ENCODE results near the gene TENM3.

The TENM3 gene

DNA sequence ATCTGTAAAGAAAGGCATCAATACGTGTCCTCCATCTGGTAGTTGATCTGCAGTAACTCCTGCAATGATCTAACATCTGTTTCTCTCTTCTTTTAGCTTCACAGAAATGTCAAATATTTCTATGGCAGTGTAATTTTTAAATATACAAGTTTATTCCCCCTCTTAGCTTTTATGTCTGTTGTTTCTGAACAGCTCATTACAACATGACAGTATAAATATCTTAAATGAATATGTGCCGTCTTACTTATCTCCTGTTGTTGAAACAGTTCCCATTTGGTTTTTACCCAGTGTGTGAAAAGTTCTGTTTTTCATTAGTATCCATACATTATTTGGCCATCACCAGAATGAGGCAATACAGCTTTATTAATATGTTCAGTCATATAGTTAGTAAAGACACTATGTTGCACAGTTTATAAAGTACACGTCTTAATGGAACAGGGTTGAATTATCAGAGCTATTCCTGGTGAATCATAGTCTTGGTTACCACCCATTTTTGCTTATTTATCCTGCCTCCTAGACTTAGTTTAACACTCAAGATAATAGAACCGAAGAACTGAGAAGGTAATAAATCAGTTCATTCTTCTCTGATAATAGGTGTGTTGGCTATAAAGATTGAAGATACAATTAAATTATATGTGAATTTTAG is 321.6 kb downstream of the TENM3 start:
- no peak for DNase-seq (ENCODE audit: low read depth)

DNA sequence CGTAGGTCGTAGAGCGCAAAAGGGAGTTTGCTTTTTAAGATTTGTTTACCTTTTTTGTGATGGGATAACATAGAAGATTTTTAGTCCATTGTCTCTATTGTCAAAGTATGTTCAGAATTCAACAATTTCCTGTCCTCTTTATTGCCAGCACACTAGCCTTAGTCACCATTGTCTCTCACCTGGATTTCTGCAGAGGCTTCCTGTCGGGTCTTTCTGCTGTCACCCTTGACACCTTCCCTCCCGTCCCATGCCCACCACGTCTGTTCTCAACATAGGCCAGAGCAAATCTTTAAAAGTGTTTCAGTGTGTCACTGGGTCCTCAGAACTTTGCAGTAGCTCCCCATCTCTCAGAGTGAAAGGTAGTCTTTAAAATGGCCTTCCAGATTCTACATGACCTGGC is 323.9 kb downstream of the TENM3 start:
- DNase-seq (ENCODE audit: low read depth), result no peak

DNA sequence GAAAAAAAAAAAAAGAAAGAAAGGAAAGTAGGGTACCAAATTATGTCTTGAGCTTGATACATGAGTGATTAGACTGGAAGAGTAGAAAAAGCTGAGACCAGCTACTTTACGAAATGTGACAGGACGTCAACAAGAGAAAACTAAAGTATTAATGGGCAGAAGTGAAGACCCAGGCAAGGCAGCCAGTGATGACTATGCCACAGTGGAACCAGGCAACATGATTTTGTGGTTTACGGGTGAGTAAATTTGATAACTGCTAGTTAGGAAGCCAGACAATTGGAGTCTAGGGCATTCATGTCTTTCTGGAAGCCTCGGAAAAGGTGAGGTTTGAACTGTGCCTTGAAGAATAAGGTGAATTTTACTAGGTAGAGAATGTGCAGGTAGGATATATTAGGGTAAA is 326.4 kb downstream of the TENM3 start:
- no peak for DNase-seq (ENCODE audit: low read depth)

DNA sequence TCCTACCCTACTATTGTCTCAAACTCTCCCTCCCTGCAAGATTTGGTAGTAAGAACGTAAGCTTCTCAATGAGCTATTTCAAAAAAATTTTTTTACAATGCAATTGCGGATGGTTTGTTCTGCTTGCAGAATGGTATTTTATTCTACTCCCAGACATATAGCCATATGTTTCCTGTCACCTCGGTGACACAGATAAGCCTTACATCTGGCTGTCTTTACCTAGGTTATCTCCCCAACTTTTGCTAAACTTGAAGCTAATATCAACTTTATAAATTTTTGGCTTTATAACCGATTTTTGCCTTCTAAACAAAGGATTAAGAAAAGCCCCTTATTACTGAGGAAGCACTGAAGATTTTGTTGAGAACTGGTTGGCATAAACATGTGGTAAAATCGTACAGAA is 331.5 kb downstream of the TENM3 start:
- no peak for DNase-seq (ENCODE audit: low read depth)

DNA sequence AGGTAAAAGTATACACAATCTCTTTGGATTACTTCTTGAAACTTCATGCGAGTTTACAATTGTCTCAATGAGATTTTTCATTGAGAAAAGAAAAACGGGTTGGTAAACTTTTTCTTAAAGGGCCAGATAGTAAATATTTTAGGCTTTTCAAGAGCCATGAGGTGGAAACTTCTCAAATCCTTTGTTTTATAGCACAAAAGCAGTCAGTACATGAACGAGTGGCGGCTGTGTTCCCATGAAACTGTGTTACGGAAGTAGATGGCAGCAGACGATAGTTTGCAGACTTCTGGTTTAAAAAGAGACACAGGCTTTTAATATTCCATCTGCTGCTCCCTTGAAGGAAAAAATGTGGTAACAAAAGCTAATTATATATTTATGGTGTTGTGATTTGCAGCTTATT is 332.0 kb downstream of the TENM3 start:
- DNase-seq (ENCODE audit: low read depth), result no peak

DNA sequence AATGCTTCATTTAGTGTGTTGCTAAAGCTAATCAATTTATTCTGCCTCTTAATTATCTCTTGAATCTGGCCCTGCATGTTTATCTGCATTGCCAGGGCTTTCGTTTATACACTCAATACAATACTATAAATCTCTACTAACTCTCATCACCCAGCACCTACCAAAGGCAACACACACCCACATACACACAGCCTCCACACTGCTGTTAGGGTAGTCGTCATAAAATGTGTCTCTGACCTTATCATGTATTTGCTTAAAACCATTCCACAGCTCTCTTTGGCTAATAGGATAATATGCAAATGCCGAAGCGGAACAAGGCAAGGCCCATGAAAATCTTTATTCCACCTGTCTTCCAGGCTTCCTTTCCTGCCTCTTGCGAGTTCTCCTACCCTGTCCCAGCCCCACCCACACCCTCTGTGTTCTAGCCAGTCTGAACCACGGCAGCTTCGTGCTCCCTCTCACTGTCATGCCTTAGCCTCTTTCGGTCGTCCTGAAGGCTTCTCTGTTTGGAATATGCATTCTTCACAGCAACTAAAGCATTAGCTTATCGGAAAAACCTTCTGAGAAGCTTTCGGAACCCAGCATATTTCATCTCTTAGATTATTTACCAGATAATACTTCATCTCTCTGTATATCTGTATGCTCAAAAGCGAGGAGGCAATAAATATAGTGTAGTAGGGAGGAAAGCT is 333.5 kb downstream of the TENM3 start:
- DNase-seq (ENCODE audit: low read depth), result no peak

DNA sequence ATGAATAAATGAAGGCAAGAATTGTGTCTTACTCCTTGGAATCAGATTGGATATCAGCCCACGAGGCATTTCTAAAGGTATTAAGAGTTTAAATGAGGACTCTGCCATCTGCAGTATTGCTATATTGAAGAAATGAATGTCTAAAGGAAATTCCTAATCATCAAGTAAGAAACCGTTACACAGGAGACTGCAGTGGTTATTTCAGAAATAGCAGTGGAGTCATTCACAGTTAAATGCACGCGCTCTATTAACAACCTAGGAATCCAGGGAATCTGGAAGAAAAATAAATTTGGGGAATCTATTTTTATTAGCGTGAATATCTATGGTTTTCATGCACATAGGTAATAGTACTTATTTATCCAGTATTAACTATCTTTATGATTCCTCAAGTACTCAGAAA is 334.2 kb downstream of the TENM3 start:
- DNase-seq (ENCODE audit: low read depth), result no peak

DNA sequence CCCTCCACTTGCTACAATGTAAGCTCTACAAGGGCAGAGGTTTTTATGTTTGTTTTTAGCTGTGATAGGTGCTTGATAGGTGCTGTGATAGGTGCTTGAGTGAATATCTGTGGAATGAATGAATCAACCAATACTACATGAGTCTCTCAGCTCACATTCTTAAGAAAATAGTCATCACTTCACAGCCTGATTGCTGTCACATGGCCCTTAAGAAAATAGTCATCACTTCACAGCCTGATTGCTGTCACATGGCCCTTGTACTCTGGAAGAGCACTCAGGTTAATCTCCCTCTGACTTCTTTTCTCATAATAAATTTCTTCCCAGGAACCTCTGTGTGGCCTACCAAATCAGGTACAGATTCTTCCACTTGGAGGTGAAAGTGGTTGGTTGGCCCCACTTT is 335.2 kb downstream of the TENM3 start:
- no peak for DNase-seq (ENCODE audit: low read depth)

DNA sequence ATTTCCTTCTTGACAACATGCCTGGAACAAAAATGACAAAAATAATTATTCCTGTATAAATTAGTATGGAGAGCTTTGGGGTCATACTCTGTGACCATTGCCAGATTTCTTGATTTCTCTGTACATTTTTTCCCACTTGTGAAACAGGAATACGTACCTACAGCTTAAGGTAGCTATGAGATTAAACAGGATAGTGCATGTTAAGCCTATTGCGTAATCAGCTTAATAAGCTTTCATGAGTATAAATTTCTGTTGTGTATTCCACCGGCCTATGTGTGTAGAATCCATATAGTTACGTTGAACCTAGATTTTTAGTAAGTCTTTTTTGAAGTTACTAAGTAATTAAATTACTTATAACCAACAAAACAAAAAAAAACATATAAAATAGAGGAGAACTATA is 339.0 kb downstream of the TENM3 start:
- DNase-seq (ENCODE audit: low read depth), result no peak

DNA sequence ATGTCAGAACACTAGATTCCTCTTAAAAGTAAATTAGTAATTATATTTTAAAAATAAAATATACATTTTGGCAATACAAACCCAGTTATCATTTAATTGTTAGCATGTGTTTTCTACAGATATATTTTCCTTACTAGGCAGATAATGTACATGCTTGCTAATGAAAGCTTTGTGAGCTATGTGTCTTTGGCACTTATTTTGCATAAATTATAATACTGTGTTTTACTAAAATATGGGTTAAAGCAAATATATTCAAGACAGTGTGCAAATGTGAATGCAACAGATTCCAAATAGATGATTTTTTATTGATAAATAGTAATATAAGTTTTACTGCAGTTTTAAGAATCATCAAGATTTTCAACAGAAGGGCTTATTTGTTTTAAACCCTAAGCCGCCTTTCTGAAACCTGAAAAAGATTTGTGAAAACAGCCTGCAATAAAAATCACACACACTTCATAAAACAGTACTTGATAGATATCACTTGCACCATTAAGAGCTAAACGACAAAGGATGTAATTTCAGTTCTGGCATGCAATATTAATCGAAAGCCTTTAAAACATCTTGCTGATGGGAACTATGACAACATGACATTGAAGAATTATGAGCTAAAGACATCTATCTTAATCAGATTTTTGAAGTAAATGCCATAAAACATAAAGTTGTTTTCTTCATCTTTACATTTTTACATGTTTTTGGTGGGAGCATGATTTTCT is 340.7 kb downstream of the TENM3 start:
- no peak for DNase-seq (ENCODE audit: low read depth)

DNA sequence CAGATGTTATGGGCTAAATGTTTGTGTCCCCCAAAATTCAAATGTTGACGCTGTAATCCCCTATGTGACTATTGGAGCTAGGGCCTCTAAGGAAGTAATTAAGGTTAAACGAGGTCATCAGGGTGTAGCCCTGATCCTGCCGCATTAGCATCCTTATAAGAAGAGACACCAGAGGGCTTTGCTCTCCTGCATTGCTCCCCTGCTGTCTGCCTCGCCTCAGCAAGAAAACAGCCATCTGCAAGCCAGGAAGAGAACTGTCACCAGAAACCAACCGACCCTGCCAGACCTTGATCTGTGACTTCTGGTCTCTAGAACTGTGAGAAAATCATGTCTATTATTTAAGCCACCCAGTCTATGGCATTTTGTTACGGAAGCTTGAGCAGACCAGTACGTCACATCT is 342.1 kb downstream of the TENM3 start:
- no peak for DNase-seq (ENCODE audit: low read depth)

DNA sequence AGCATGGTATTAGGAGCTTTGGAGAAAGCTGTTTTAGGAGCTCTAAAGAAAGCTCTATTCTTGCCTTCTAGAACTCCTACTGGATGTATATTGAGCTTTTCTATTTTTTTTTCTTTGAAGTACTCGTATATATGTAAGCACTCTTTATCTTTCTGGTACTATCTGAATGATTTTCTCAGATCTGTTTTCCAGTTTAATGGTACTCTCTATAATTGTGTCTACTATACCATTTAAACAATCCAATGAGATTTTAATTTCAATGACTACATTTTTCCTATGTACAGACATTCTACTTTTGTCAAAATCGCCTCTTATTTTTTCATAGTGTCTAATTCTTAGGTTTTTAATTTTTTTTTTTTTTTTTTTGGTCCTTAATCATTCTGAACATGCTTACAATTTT is 345.9 kb downstream of the TENM3 start:
- DNase-seq (ENCODE audit: low read depth), result no peak

DNA sequence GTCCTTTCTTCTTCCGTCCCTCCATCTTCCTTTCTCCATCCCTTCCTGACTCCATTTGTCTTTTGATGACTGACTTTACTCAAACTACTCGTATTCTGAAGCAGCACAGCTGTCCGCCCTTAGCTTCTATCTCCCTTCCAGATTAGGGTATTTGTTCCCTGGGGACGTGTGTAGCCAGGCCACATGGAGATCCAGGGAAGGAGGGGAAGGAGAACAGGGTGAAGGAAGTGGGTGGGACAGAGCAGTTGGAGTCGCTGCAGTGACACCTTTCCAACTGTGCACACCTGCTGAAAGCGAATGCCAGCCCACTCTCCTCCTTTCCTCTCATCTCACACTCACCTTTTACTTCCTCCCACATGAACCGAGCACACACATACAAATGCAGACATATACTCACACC is 350.2 kb downstream of the TENM3 start:
- no peak for DNase-seq (ENCODE audit: low read depth)

DNA sequence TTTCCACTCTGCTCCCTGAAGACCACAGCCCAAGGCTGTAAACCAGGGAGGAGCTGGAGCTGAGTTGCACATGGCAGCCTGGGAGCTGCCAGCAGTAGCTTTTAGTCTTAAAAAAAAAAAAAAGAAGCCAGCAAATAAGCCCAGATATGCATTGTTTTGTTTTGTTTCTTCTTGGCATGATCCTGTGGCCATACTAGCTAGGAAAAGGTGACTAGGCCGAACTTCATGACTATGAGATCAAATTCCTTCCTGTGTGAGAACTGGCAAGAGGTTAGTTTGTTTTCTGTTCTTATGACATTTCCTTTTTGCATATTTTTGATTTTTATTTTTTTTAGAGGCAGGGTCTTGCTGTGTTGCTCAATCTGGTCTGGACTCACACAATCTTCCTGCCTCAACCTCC is 350.7 kb downstream of the TENM3 start:
- no peak for DNase-seq (ENCODE audit: low read depth)

DNA sequence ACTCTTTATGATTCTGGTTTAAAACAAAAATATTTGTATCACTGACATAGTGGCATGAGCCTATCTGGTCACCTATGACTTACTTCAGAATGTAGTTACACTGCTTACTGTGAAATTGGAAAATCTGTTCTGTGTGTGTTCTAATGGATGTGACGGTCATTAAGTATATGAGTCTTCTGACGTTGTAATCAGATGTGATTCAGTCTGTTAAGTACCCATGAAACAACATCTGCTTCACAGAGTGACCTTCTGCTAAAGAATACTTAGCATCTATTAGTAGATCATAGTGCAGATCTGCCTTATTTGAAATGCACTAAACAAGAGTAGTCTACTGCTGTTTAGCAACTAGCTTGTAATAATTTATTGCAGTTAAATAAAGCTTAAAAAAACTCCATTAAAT is 356.9 kb downstream of the TENM3 start:
- DNase-seq (ENCODE audit: low read depth), result no peak

DNA sequence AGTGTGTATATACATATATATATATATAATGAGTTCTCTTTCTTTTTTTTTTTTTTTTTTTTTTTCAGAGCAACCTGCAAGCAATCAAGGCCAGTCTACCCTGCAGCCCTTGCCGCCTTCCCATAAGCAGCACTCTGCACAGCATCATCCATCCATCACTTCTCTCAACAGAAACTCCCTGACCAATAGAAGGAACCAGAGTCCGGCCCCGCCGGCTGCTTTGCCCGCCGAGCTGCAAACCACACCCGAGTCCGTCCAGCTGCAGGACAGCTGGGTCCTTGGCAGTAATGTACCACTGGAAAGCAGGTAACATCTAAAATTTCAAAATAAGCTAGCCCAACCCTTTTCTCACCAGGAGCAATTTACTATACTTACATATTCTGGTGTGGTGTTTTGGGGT is 357.7 kb downstream of the TENM3 start:
- DNase-seq (ENCODE audit: low read depth), result no peak

DNA sequence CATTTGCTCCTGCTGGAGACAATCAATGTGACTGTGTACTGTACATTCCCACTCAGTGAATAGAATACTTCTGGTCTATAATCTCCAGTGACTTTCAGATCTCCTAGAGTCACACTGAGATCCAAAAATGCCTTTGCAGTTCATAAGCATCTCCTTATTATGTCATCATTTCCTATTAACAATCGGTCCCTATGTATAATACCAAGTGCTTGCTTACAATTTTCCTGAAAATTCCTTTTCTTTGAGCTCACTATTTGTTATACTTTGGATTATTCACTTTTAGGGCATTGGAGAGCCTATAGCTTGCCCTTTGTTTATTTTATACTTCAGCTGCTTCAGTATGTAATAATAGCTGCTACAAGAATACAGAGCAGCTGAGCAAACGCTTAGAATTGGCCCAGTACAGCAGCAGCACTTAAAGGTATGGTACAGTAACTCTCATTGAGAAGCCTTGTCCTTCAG is 361.0 kb downstream of the TENM3 start:
- DNase-seq (ENCODE audit: low read depth), result no peak

DNA sequence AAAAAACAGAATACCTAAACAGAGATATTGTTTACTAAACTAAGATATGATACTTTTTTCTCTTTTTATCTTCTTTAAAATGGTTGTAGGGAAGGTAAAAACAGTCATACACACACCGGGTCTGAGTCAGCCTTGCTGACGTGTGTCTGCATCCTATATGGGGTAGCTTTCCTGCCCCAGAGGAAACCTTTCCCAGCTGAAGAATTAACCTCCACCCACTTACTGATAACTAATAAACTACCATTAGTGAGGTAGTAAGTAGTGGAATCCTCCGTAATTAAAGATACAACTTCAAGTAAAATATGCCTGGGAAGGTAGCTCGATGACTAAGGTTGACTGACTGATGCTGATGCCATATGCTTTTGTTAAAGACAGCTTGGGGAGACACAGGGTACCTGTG is 361.8 kb downstream of the TENM3 start:
- DNase-seq (ENCODE audit: low read depth), result no peak

DNA sequence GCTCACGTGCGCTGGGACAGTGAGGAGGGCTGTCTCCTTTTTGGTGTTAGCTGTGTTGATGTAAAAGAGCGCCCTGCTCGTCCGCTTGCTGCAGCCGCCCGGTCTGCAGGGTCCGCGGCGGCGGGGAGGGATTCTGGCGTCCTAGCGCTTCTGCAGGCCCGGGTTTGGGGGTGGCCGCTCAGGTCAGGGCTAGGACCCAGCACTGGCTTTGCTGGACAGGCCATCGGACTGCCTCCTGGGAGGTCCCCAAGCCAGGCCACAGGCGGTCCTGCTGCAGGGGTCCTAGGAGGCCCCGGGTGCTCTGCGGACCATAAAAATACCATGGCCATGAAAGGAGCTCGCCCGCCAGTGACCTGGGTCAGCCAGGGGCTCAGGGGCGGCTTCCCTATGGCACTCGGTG is 365.3 kb downstream of the TENM3 start:
- no peak for DNase-seq (ENCODE audit: low read depth)

DNA sequence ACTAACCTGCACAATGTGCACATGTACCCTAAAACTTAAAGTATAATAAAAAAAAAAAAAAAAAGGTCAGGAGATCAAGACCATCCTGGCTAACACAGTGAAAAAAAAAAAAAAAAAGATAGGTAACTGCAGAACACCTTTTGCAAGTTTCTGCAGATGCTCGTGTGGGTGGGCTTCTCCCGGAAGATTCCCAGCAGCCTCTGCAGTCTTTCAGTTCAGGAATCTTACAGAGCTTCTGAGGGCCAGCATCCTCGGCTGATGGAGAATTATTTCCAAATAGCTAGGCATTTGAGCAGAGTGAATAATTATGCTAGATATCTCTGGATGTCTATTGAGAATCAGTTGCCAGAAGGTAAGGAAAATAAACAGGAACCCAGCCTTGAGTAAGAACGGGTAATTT is 373.3 kb downstream of the TENM3 start:
- DNase-seq (ENCODE audit: low read depth), result no peak

DNA sequence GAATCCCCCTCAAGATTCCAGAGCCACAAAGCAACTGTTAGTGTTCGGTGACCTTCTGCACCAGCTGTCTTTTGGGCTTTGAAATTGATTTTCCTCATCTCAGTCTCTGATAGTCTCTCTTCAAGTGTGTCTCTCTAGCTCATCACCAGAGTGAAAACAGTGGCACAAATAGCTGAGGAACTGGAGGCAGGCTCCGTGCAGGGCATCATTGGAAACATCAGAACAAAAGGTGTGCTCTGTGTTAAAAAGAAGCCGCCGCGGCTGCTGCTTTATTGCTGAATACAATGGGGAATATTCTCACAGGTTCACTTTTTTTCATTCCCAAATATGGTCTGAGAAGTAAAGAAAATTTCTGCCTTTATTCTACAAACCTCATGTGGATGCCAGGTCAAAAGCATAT is 376.5 kb downstream of the TENM3 start:
- DNase-seq (ENCODE audit: low read depth), result no peak

DNA sequence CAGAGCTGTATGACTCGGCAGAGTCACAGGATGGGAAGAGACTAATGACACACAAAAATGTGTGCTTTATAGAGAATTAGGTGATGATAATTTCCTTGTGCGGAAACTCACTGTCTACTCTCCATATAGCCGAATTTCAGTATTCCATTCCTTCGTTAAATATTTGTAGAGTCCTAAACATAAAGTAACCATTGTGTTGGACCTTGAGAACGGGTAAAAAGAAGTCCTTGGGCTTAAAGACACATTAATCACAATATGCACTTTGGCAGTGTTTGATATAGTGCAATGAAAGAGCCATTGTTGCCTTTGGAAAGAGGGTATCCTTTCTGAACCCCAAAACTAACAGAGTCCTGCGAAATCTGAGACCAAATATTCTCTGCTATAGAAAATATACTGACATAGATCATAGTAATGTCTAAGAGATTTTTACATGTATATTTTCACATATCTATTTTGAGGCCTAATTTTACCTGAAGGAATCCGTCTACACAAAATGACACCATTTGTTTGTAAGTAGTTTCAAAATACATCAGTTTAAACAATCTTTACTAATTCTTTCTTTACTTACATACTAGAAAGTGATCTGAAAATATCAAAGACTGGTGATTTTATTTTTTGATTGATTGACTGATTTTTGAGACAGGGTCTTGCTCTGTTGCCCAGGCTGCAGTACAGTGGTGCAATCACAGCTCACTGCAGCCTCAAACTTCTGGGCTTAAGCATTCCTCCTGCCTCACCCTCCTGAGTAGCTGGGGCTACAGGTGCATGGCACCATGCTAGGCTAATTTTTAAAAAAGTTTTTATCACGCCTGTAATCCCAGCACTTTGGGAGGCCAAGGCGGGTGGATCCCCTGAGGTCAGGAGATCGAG is 377.1 kb downstream of the TENM3 start:
- no peak for DNase-seq (ENCODE audit: low read depth)

Measured in T follicular helper cell (primary cell).